Hepatocyte (in vitro differentiated cells): ENCODE data around the gene ERBB4. TPM values are rescaled to one million over a fixed set of nuclear protein-coding genes. Genes with fewer than 3 reads are reported as not detected.
"Not testable (repeated sequence)": the region's sequence is repeated elsewhere in the genome, so short reads cannot be mapped to it uniquely, and the experiment has no call there.

Source experiments
- DNase-seq: peaks from one replicate; pipeline ENCODE4 v3.0.0-alpha.2; 2016; ENCODE audit warnings: low spot score
- H2AFZ ChIP-seq: fragments of 200-600 bp; sonication (generic); 2 replicates; pipeline ENCODE4 v1.6.0; 2016; ENCODE audit warnings: antibody characterized with exemption, mild to moderate bottlenecking
- H3K27ac ChIP-seq: fragments of 200-600 bp; sonication (generic); 2 replicates; pipeline ENCODE4 v1.5.1; 2016; ENCODE audit warnings: mild to moderate bottlenecking
- H3K27me3 ChIP-seq: fragments of 200-600 bp; sonication (generic); 2 replicates; pipeline ENCODE4 v1.6.1; 2016
- H3K36me3 ChIP-seq: fragments of 200-600 bp; sonication (generic); replicated peaks from 2 replicates; pipeline ENCODE4 v1.5.1; 2016; ENCODE audit warnings: low read depth; ENCODE audit not compliant: insufficient read depth
- H3K4me1 ChIP-seq: fragments of 200-600 bp; sonication (generic); 2 replicates; pipeline ENCODE4 v1.5.1; 2016; ENCODE audit warnings: mild to moderate bottlenecking, moderate library complexity; ENCODE audit not compliant: insufficient read depth
- H3K4me2 ChIP-seq: fragments of 200-600 bp; sonication (generic); 2 replicates; pipeline ENCODE4 v1.6.0; 2016
- H3K4me3 ChIP-seq: fragments of 200-600 bp; sonication (generic); 2 replicates; pipeline ENCODE4 v1.5.1; 2016; ENCODE audit warnings: mild to moderate bottlenecking
- H3K79me2 ChIP-seq: fragments of 200-600 bp; sonication (generic); 2 replicates; pipeline ENCODE4 v1.6.0; 2017; ENCODE audit warnings: mild to moderate bottlenecking
- H3K9me2 ChIP-seq: fragments of 200-600 bp; sonication (generic); replicated peaks from 2 replicates; pipeline ENCODE4 v1.6.0; 2017; ENCODE audit warnings: mild to moderate bottlenecking; ENCODE audit not compliant: insufficient read depth
- H3K9me3 ChIP-seq: fragments of 200-600 bp; sonication (generic); 2 replicates; pipeline ENCODE4 v1.5.1; 2016; ENCODE audit warnings: low read depth, mild to moderate bottlenecking
- H4K20me1 ChIP-seq: fragments of 200-600 bp; sonication (generic); 2 replicates; pipeline ENCODE4 v1.6.0; 2016; ENCODE audit warnings: mild to moderate bottlenecking; ENCODE audit not compliant: insufficient read depth, poor library complexity, severe bottlenecking
- CTCF ChIP-seq: fragments of 200-600 bp; sonication (generic); IDR thresholded peaks from 2 replicates; pipeline ENCODE4 v1.5.1; 2016; ENCODE audit warnings: antibody characterized with exemption, mild to moderate bottlenecking; ENCODE audit not compliant: poor library complexity
- EZH2 ChIP-seq: fragments of 200-600 bp; sonication (generic); IDR thresholded peaks from 2 replicates; pipeline ENCODE4 v1.6.1; 2016; ENCODE audit warnings: antibody characterized with exemption, mild to moderate bottlenecking, borderline replicate concordance
- EZH2phosphoT487 ChIP-seq: fragments of 200-600 bp; sonication (generic); IDR thresholded peaks from one replicate; pipeline ENCODE4 v1.6.1; 2018; ENCODE audit warnings: antibody characterized with exemption, mild to moderate bottlenecking, low read depth, moderate library complexity; ENCODE audit not compliant: unreplicated experiment, severe bottlenecking
- WGBS: methylation state at CpG from one replicate; pipeline ENCODE4 v1.1.6; 2016; ENCODE audit warnings: low lambda C conversion rate; ENCODE audit errors: missing lambda C conversion rate; 5-methylcytosine and 5-hydroxymethylcytosine counted together
- polyA plus RNA-seq: library from polyadenylated mRNA; unstranded; fragments of >200 nt; fragmentation: Nextera tagmentation; extraction: Ambion mirVana; gene quantifications from 2 replicates; pipeline ENCODE4 v1.2.1, GENCODE V29; 2016
- total RNA-seq: library from RNA; depleted of rRNA; stranded (reverse); fragments of >200 nt; gene quantifications from 2 replicates; pipeline ENCODE4 v1.2.3, GENCODE V29; 2014

The ERBB4 gene
- total and polyA plus RNA-seq, 2 experiments from 2014 or later = 3.4 to 3.9 TPM

GRCh38 chr2:212194396-212194795 lies 344.2 kb downstream of the ERBB4 start:
- no peak for DNase-seq
- Histone ChIP-seq H3K4me1 (no peaks in the 10 kb centered on the region), H3K27me3 (no peaks in the 10 kb centered on the region), H3K27ac (no peak overlapping the region), H3K4me2 (no peak overlapping the region), H3K79me2 (no peaks in the 10 kb centered on the region), H3K9me2 (no peaks in the 10 kb centered on the region), H3K4me3 (no peak overlapping the region), H3K36me3 (no peaks in the 10 kb centered on the region), H3K9me3 (no peaks in the 10 kb centered on the region), H2AFZ (no peak overlapping the region), H4K20me1 (no peaks in the 10 kb centered on the region)
- TF ChIP-seq EZH2 (no peak), EZH2phosphoT487 (no peak), CTCF (no peak)

GRCh38 chr2:212193803-212194202 lies 344.8 kb downstream of the ERBB4 start:
- no peaks in the 10 kb centered on the region for H3K9me2 ChIP-seq
- no peak overlapping the region for H3K4me2 ChIP-seq
- H2AFZ ChIP-seq = no peak overlapping the region
- H3K4me1 ChIP-seq = no peaks in the 10 kb centered on the region
- no peak overlapping the region for H3K4me3 ChIP-seq
- H3K36me3 ChIP-seq = no peaks in the 10 kb centered on the region
- no peaks in the 10 kb centered on the region for H3K79me2 ChIP-seq
- 54% methylated on average over 1 of the region's 1 CpG for WGBS
- no peaks in the 10 kb centered on the region for H4K20me1 ChIP-seq
- no peak for DNase-seq
- TF ChIP-seq EZH2 (no peak), EZH2phosphoT487 (no peak), CTCF (no peak)
- H3K27me3 ChIP-seq = no peaks in the 10 kb centered on the region
- H3K9me3 ChIP-seq = no peaks in the 10 kb centered on the region
- no peak overlapping the region for H3K27ac ChIP-seq

- Histone ChIP-seq H2AFZ (no peak overlapping the region), H3K4me1 (no peaks in the 10 kb centered on the region), H3K9me2 (no peaks in the 10 kb centered on the region), H3K36me3 (no peaks in the 10 kb centered on the region), H3K27ac (no peak overlapping the region), H3K27me3 (no peaks in the 10 kb centered on the region), H4K20me1 (no peaks in the 10 kb centered on the region), H3K4me3 (no peak overlapping the region), H3K4me2 (no peak overlapping the region), H3K9me3 (no peaks in the 10 kb centered on the region), H3K79me2 (no peaks in the 10 kb centered on the region)
- peak; percentile 4 for DNase-seq
- TF ChIP-seq EZH2 (no peak), EZH2phosphoT487 (no peak), CTCF (no peak)
- WGBS = 63% methylated on average over 1 of the region's 1 CpG
Measured at GRCh38 chr2:212193056-212193455, 345.5 kb downstream of the ERBB4 start.

- not testable (repeated sequence) for H3K27ac ChIP-seq, H3K27me3 ChIP-seq, H4K20me1 ChIP-seq, H2AFZ ChIP-seq, H3K4me2 ChIP-seq, H3K4me1 ChIP-seq, H3K4me3 ChIP-seq, H3K9me3 ChIP-seq, H3K36me3 ChIP-seq, H3K79me2 ChIP-seq, DNase-seq, H3K9me2 ChIP-seq
- 89% methylated on average over 8 of the region's 8 CpGs for WGBS
Measured at GRCh38 chr2:212191438-212191837, 347.2 kb downstream of the ERBB4 start.
